Forelimb muscle (tissue), 1 donor: ENCODE measurements around the gene ICAM4. TPM values are rescaled to one million over a fixed set of nuclear protein-coding genes. Genes with fewer than 3 reads are reported as not detected.

ENCODE experiments used
- DNase-seq: peaks from one replicate; pipeline ENCODE4 v3.0.0-alpha.2; 2013; ENCODE audit warnings: low read depth
- polyA plus RNA-seq: library from polyadenylated mRNA; unstranded; fragments of 120-200 nt; gene quantifications from one replicate; pipeline ENCODE4 v1.2.1, GENCODE V29; 2013; ENCODE audit not compliant: insufficient read length

ICAM4 gene
- polyA plus RNA-seq, 1 donor = 0.25 TPM

- no peak for DNase-seq
Observed at GRCh38 chr19:10290876-10291553, 4.3 kb downstream of the ICAM4 start.

GRCh38 chr19:10291554-10292205, 4.9 kb downstream of the ICAM4 start:
- no peak for DNase-seq

- DNase-seq = no peak
Observed at GRCh38 chr19:10292206-10292788, 5.5 kb downstream of the ICAM4 start.

- DNase-seq = no peak
Observed at GRCh38 chr19:10292789-10293636, 6.3 kb downstream of the ICAM4 start.

- no peak for DNase-seq
Observed at GRCh38 chr19:10293637-10294367, 7.0 kb downstream of the ICAM4 start.

- no peak for DNase-seq
Observed at GRCh38 chr19:10294368-10294697, 7.6 kb downstream of the ICAM4 start.

- DNase-seq = no peak
Observed at GRCh38 chr19:10295305-10295846, 8.6 kb downstream of the ICAM4 start.

GRCh38 chr19:10295847-10296591, 9.3 kb downstream of the ICAM4 start:
- DNase-seq = no peak

- DNase-seq = no peak
Observed at GRCh38 chr19:10299545-10300458, 13.0 kb downstream of the ICAM4 start.

- DNase-seq = no peak
Observed at GRCh38 chr19:10305139-10305806, 18.5 kb downstream of the ICAM4 start.

- no peak for DNase-seq
Observed at GRCh38 chr19:10306327-10306726, 19.6 kb downstream of the ICAM4 start.

- DNase-seq = no peak
Observed at GRCh38 chr19:10309423-10309822, 22.7 kb downstream of the ICAM4 start, which contains the start of gene ZGLP1. TSS of gene ZGLP1 (minus strand) at chr19:10309815.

GRCh38 chr19:10315335-10316214, 28.8 kb downstream of the ICAM4 start, which contains the start of gene FDX2:
TSS of gene FDX2 (minus strand) at chr19:10316015. CDS start at chr19:10315996, 19 bp downstream.
- DNase-seq = peak; percentile 46

GRCh38 chr19:10316229-10317044, 29.7 kb downstream of the ICAM4 start:
- DNase-seq = no peak

- no peak for DNase-seq
Observed at GRCh38 chr19:10317045-10317856, 30.5 kb downstream of the ICAM4 start.
